Suprapubic skin (tissue), 4 donors: ENCODE measurements around the gene ACER3.

ENCODE experiments used
- EP300 ChIP-seq: sonication (generic); formaldehyde crosslinking; IDR thresholded peaks from one replicate; pipeline ENCODE4 v1.6.1; 2017; ENCODE audit warnings: antibody characterized with exemption
- POLR2A ChIP-seq, 2 donors: fragments of 450-650 bp; IDR thresholded peaks; one replicate each; pipeline ENCODE4 v1.6.1; 2017; ENCODE audit warnings: antibody characterized with exemption in 2 of 2, mild to moderate bottlenecking in 2 of 2, moderate library complexity in 2 of 2
- POLR2AphosphoS5 ChIP-seq, 3 donors: sonication (generic); formaldehyde crosslinking; IDR thresholded peaks; one replicate each; pipeline ENCODE4 v1.6.1; 2017; ENCODE audit warnings: antibody characterized with exemption in 3 of 3
- TF ChIP-seq, protein P1 (sequence below), 2 donors: fragments of 200-600 bp in 1 of 2; fragments of 450-650 bp in 1 of 2; sonication (generic) in 1 of 2; IDR thresholded peaks; one replicate each; pipeline ENCODE4 v1.5.1; 2016 to 2019; ENCODE audit warnings: antibody characterized with exemption in 2 of 2, mild to moderate bottlenecking in 1 of 2, moderate library complexity in 1 of 2

DNA sequence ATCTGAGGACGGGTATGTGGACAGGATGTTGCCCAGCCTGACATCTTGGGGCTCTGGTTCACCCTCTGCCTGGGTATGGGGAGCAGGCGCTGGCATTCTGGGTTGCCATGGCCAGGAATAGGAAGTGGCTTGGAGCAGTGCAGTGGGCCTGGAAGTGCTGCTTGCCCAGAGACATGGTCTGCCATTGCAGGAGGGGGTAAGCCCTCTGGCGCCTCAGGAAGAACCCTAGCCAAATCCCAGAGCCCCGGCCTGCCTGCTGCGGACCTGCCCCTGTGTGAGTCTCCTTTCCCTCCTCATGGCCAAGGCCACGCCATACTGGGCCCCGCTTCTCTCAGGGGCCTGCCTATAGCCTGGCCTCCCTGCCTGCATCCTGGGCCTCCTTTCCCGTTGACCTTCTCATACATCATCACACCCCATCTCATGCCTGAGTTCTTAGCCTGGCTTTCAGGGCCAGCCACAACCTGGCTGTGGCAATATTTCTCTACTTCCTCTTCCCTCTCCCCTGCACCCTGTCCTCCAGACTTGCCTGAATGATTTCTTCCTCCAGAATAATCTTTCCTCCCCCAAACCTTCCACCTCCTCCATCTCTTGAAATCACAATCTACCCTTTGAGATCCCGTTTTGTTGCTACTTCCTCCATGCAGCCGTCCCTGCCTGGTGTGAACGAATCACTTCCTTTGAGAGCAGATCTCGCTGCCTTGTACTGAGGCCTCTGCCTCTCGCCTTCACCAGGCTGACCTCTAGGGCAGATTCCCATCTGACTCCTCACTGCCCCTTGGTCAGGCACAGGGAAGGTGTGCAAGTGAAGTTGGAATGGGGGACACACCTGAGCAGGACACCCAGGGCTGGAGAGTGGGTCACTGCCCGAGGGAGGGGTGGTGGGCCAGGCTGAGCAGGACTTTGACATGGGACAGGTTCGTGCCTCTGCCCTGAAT, 211.2 kb downstream of the ACER3 start:
- TF ChIP-seq, protein P1, sequence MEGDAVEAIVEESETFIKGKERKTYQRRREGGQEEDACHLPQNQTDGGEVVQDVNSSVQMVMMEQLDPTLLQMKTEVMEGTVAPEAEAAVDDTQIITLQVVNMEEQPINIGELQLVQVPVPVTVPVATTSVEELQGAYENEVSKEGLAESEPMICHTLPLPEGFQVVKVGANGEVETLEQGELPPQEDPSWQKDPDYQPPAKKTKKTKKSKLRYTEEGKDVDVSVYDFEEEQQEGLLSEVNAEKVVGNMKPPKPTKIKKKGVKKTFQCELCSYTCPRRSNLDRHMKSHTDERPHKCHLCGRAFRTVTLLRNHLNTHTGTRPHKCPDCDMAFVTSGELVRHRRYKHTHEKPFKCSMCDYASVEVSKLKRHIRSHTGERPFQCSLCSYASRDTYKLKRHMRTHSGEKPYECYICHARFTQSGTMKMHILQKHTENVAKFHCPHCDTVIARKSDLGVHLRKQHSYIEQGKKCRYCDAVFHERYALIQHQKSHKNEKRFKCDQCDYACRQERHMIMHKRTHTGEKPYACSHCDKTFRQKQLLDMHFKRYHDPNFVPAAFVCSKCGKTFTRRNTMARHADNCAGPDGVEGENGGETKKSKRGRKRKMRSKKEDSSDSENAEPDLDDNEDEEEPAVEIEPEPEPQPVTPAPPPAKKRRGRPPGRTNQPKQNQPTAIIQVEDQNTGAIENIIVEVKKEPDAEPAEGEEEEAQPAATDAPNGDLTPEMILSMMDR (IDR thresholded peaks at IDR 0.05): no peak
- TF ChIP-seq POLR2AphosphoS5 (IDR thresholded peaks at IDR 0.05) (no peak), EP300 (no peak), POLR2A (IDR thresholded peaks at IDR 0.05) (no peak)
